Femur (tissue), 1 donor: ENCODE results near the gene ATP5F1D.
"Not testable (repeated sequence)": the region's sequence is repeated elsewhere in the genome, so short reads cannot be mapped to it uniquely, and the experiment has no call there.

Experiments used
- DNase-seq: peaks from one replicate; pipeline ENCODE4 v3.0.0-alpha.2; 2017

The ATP5F1D gene

GRCh38 chr19:1241417-1242095 lies at the start of gene ATP5F1D:
Gene ATP5F1D (plus strand): TSS chr19:1241751. CDS start chr19:1241851, 100 bp downstream.
- peak; percentile 96 for DNase-seq

GRCh38 chr19:1199531-1199930 lies 42.0 kb upstream of the ATP5F1D start:
- no peak for DNase-seq

GRCh38 chr19:1200614-1201013 lies 40.9 kb upstream of the ATP5F1D start:
- not testable (repeated sequence) for DNase-seq

GRCh38 chr19:1205114-1206099 lies 36.1 kb upstream of the ATP5F1D start, which contains the start of gene STK11:
Gene STK11 (plus strand): TSS chr19:1205778. CDS start chr19:1206914, 1,136 bp downstream.
- peak; percentile 99 for DNase-seq

- DNase-seq = peak; percentile 39
Observed at GRCh38 chr19:1206150-1206863, 35.2 kb upstream of the ATP5F1D start.

GRCh38 chr19:1206864-1207450 lies 34.6 kb upstream of the ATP5F1D start:
- no peak for DNase-seq

GRCh38 chr19:1208830-1209229 lies 32.7 kb upstream of the ATP5F1D start:
- DNase-seq = not testable (repeated sequence)

GRCh38 chr19:1210227-1210538 lies 31.4 kb upstream of the ATP5F1D start:
- no peak for DNase-seq

GRCh38 chr19:1211494-1212234 lies 29.9 kb upstream of the ATP5F1D start:
- DNase-seq = peak; percentile 50

GRCh38 chr19:1213391-1214286 lies 27.9 kb upstream of the ATP5F1D start:
- peak; percentile 80 for DNase-seq

- no peak for DNase-seq
Observed at GRCh38 chr19:1214299-1214861, 27.2 kb upstream of the ATP5F1D start.

- peak; percentile 81 for DNase-seq
Observed at GRCh38 chr19:1214862-1215731, 26.5 kb upstream of the ATP5F1D start.

GRCh38 chr19:1216756-1217155 lies 24.8 kb upstream of the ATP5F1D start:
- no peak for DNase-seq

- DNase-seq = peak; percentile 80
Observed at GRCh38 chr19:1217366-1217765, 24.2 kb upstream of the ATP5F1D start.

- DNase-seq = no peak
Observed at GRCh38 chr19:1218751-1219567, 22.6 kb upstream of the ATP5F1D start.

- no peak for DNase-seq
Observed at GRCh38 chr19:1219786-1220476, 21.6 kb upstream of the ATP5F1D start.

GRCh38 chr19:1220477-1220930 lies 21.0 kb upstream of the ATP5F1D start:
- DNase-seq = no peak
